PC-9 (cell line): ENCODE data around the gene MSN.

Experiments
- EZH2 ChIP-seq: fragments of 200-600 bp; sonication (generic); IDR thresholded peaks from 2 replicates; pipeline ENCODE4 v1.8.0; 2017; ENCODE audit warnings: antibody characterized with exemption, low read depth
- TF ChIP-seq, protein P1 (sequence below): fragments of 200-600 bp; sonication (generic); conservative IDR thresholded peaks from 2 replicates; pipeline ENCODE4 v1.6.1; 2017; ENCODE audit warnings: mixed run types, antibody characterized with exemption, mild to moderate bottlenecking, moderate library complexity

DNA sequence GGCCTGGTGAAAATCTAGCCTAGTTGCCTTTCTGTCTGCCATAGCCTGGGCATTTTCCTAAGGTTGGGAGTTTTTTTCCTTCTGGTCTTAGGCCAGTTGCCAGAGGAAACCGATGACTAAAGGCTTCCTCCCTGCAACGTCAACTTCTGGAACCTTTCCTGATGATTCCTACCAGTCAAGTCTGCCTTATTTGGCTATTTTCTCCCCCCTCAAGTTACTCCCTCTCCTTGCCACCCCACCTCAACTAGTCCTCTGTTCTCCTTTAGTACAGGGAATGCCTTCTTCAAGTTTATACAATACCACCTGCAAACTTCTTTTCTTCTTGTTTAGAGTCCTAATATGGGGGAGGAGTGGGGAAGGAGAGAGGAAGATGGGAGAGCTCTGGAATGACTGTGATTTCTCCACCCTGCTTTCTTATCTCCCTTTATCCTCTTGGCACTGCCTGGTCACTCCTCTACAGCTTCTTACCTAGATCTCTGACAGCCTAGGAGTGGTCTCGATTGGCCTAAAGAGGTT is 10.6 kb downstream of the MSN start:
- TF ChIP-seq, protein P1, sequence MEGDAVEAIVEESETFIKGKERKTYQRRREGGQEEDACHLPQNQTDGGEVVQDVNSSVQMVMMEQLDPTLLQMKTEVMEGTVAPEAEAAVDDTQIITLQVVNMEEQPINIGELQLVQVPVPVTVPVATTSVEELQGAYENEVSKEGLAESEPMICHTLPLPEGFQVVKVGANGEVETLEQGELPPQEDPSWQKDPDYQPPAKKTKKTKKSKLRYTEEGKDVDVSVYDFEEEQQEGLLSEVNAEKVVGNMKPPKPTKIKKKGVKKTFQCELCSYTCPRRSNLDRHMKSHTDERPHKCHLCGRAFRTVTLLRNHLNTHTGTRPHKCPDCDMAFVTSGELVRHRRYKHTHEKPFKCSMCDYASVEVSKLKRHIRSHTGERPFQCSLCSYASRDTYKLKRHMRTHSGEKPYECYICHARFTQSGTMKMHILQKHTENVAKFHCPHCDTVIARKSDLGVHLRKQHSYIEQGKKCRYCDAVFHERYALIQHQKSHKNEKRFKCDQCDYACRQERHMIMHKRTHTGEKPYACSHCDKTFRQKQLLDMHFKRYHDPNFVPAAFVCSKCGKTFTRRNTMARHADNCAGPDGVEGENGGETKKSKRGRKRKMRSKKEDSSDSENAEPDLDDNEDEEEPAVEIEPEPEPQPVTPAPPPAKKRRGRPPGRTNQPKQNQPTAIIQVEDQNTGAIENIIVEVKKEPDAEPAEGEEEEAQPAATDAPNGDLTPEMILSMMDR = no peak
- TF ChIP-seq EZH2 = no peak
